ENCODE data around the gene AR.
"Not testable (repeated sequence)": the region's sequence is repeated elsewhere in the genome, so short reads cannot be mapped to it uniquely, and the experiment has no call there.

Gene AR

DNA sequence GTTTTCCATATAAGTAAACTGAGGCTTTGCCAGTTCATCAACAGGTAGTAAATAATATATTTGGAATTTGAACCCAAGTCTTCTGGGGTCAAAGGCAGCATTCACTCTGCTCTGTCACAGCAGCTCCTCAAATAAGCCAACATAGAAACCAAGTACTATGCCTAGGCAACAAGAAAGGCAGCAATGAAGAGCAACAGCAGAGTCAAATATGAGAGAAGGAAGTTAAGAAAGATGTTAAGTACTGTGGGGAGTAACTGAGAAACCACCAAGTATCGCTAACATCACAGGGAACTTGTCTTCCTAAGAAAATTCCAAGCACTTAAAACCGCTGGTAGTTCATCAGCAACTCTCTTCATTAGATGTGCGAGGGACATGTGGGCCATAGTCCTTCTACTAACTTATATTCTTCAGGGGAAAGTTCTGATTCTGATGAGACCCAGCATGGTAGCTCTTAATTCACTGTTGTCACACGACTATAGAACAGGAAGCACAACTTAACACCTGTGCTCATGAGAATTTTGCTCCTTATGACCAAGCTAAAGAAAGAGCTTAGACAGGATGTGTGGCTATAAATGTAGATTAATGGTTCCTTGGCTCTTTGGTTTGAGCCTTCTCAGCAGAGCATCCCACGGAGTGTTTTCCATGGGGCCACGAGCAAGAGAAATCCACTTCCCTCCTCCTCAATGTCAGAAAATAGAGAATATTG, 107.8 kb downstream of the AR start:
- no peak for DNase-seq

DNA sequence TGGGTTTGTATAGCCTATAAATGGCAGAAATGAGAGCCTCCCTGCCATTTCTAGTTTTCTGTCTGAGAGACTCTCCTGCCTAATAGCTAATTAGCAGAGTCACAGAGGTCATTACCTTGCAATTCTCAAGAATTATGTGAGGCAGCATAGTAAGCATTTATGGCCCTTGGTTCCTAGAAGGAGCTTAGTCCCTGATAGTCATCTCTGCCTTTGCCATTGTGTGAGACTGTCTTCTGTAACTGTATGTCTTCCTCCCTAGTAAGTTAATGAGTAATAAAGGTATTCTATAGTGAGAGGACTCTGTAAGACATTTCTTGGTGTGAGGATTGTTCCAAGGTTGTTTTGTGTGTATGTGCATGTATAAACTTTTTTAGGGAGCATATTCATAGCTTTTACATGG, 108.7 kb downstream of the AR start:
- DNase-seq: no peak

DNA sequence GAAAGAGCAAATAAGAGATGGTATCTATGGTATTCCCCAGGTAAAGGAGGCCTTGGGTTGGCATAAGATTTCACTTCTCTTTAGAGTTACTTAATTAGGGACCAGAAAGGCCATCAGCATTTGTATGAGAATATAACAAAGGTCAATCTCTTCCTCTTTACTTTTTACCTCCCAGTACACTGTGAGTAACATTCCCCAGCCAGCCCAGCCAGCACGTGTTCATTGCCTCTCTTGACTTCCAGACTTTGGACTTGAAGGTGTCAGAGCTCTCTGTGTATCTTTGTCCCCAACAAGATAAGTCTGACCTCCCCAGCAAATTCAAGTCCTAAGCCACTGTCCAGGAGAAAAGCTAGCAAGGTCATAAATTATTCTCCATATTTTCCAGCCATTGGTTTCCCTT, 110.5 kb downstream of the AR start:
- DNase-seq: no peak

DNA sequence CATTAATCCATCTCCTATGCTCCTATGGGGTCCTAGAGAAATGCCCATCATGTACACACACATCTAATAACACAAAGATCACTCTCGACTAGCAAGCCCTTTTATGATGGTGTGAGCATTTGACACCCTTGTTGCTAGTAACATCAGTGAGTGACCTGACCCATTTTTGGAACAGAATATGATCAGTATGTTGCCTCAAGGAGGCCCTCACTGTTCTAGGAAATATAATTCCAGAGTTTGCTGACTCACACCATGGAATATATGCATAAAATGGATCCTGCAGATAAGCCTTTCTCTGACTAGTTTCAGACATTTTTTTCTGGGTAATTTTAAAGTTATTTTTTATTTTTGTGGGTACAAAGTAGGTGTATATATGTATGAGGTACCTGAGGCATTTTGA, 121.8 kb downstream of the AR start:
- DNase-seq: no peak

DNA sequence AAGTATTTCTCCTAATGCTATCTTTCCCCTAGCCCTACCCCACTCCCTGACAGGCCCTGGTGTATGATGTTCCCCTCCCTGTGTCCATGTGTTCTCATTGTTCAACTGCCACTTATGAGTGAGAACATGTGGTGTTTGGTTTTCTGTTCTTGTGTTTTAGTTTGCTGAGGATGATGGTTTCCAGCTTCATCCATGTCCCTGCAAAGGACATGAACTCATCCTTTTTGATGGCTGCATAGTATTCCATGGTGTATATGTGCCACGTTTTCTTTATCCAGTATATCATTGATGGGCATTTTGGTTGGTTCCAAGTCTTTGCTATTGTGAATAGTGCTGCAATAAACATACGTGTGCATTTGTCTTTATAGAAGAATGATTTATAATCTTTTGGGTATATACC, 126.9 kb downstream of the AR start:
- not testable (repeated sequence) for DNase-seq

DNA sequence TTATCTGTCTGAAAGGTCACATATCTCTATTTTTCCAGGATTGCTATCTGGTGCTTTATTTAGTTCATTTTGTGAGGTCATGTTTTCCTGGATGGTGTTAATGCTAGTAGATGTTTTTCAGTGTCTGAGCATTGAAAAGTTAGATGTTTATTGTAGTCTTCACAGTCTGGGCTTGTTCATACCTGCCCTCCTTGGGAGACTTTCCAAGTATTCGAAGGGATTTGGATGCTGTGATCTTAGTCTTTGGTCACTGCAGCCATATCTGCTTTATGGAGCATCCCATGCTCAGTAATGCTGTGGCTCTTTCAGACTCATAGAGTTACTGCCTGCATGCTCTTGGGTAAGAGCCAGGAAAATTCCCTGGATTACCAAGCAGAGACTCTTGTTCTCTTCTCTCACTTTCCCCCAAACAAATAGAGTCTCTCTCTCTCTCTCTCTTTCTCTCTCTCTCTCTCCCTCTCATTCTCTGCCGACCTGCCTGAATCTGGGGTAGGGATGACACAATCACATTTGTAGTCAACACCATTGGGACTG, 130.0 kb downstream of the AR start:
- no peak for DNase-seq

GRCh38 chrX:67674741-67675140, 130.9 kb downstream of the AR start:
- no peak for DNase-seq

- no peak for DNase-seq
Measured at GRCh38 chrX:67684136-67684535, 140.3 kb downstream of the AR start.

DNA sequence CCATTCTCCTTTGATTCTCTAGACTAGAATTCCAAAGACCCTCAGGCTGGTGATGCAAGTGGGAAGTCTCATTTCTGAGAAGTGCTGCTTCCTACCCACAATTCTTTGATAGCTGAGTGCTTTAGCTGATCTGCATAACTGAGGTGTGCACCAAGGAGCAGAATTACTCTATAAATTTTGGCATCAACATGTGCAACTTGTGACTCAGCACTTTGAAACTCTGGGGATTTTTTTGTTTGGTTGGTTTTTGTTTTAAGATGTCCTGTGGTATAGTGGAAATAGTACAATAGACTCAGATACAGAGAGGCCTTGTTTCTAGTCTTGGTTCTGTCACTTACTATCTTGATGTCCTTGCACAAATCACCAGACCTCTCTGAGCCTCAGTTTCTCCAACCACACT, 148.4 kb downstream of the AR start:
- DNase-seq: no peak

GRCh38 chrX:67693928-67694327, 150.1 kb downstream of the AR start:
- no peak for DNase-seq

- DNase-seq: no peak
Measured at GRCh38 chrX:67697452-67697851, 153.6 kb downstream of the AR start.

DNA sequence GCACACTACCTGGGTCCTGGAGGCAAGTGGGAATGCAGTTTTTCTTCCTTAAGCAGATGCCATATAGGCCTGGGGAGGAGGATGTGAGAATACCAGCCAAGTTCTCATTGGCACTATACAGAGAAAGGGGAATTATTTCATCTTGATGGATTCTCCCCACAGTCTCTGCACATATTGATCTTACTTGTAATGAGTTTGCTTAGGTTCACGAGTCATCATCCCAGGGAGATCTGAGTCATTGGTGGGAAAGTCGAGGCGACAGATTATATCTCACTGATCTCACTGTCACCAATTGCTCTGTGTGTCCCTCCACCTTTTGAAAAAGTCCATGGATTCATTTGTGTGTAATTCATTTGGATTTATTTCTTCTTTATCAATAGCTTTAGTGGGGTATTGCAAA, 156.8 kb downstream of the AR start:
- no peak for DNase-seq

DNA sequence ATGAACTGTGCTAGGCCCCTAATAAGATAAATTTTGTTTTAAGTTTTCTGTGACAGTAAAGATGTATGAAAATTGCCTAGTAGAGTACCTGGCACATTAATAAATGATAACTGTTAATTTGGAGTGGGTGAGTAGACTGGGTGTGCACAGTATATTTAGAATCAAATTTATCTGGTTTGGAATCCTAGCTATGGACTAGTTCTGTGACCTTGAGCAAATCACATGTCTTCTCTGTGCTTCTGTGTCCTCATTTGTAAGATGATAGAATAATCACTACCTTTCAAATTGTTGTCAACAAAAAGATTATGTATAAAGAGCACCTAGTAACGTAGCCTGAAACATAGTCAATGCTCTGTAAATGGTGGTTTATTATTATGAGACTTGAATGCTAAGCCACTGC, 170.2 kb downstream of the AR start:
- DNase-seq: no peak

- no peak for DNase-seq
Measured at GRCh38 chrX:67717571-67717970, 173.8 kb downstream of the AR start.

DNA sequence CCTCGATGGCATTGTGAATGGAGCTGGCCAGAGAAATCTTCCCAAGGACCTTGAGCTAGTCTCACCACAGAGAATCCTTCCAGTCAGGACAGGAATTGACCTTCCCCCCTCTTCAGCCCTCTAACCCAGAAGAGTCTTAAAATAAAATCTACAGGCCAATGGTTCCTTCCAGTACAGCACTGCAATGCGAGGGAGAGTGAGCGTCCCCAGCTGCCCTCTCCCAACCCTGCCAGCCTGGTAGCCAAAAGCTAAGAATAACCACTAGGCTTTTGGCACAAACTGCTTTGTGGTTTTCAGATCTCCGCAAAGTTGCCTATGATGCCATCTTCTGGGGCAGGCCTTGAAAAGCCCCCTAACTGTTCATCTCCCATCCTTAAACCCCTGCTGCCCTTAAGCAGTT, 175.1 kb downstream of the AR start:
- no peak for DNase-seq

GRCh38 chrX:67720344-67720743, 176.5 kb downstream of the AR start:
- no peak for DNase-seq

DNA sequence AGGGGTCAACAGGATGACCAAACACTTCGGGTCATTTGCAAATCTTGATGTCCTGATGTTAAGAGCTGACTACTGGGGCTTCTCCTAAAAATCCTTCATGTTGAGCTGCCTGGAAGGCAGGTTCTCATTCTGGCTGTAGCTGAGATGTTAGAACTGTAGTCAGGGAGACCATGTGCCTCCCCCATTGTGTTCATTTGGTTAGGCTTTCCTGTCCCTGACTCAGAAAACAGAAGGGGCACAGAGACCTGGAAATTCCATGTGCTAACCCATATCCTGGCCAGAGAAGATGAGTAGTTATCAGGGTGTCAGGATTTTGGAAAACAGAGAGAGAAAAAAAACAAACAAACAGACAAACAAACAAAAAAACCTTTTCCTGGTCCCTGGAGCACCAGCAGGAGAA, 177.5 kb downstream of the AR start:
- no peak for DNase-seq

DNA sequence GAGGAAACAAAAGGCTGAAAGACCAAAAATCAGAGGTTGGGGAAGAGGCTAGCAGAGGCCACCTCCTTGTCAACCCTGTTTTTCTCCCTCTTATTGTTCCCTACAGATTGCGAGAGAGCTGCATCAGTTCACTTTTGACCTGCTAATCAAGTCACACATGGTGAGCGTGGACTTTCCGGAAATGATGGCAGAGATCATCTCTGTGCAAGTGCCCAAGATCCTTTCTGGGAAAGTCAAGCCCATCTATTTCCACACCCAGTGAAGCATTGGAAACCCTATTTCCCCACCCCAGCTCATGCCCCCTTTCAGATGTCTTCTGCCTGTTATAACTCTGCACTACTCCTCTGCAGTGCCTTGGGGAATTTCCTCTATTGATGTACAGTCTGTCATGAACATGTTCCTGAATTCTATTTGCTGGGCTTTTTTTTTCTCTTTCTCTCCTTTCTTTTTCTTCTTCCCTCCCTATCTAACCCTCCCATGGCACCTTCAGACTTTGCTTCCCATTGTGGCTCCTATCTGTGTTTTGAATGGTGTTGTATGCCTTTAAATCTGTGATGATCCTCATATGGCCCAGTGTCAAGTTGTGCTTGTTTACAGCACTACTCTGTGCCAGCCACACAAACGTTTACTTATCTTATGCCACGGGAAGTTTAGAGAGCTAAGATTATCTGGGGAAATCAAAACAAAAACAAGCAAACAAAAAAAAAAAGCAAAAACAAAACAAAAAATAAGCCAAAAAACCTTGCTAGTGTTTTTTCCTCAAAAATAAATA, 179.9 kb downstream of the AR start:
- DNase-seq: no peak

DNA sequence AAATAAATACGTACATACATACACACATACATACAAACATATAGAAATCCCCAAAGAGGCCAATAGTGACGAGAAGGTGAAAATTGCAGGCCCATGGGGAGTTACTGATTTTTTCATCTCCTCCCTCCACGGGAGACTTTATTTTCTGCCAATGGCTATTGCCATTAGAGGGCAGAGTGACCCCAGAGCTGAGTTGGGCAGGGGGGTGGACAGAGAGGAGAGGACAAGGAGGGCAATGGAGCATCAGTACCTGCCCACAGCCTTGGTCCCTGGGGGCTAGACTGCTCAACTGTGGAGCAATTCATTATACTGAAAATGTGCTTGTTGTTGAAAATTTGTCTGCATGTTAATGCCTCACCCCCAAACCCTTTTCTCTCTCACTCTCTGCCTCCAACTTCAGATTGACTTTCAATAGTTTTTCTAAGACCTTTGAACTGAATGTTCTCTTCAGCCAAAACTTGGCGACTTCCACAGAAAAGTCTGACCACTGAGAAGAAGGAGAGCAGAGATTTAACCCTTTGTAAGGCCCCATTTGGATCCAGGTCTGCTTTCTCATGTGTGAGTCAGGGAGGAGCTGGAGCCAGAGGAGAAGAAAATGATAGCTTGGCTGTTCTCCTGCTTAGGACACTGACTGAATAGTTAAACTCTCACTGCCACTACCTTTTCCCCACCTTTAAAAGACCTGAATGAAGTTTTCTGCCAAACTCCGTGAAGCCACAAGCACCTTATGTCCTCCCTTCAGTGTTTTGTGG, 180.7 kb downstream of the AR start:
- DNase-seq: no peak

- no peak for DNase-seq
Measured at GRCh38 chrX:67725471-67725870, 181.7 kb downstream of the AR start.

DNA sequence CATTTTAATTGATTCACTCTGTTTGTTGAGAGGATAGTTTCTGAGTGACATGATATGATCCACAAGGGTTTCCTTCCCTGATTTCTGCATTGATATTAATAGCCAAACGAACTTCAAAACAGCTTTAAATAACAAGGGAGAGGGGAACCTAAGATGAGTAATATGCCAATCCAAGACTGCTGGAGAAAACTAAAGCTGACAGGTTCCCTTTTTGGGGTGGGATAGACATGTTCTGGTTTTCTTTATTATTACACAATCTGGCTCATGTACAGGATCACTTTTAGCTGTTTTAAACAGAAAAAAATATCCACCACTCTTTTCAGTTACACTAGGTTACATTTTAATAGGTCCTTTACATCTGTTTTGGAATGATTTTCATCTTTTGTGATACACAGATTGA, 182.2 kb downstream of the AR start:
- no peak for DNase-seq

DNA sequence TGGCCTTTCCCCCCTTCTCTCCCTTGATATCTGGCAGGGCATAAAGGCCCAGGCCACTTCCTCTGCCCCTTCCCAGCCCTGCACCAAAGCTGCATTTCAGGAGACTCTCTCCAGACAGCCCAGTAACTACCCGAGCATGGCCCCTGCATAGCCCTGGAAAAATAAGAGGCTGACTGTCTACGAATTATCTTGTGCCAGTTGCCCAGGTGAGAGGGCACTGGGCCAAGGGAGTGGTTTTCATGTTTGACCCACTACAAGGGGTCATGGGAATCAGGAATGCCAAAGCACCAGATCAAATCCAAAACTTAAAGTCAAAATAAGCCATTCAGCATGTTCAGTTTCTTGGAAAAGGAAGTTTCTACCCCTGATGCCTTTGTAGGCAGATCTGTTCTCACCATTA, 183.8 kb downstream of the AR start:
- DNase-seq: no peak

- DNase-seq: no peak
Measured at GRCh38 chrX:67730296-67730695, 186.5 kb downstream of the AR start.

- DNase-seq: no peak
Measured at GRCh38 chrX:67731061-67731460, 187.2 kb downstream of the AR start.

All from 8988T (cell line).